Measurements from ENCODE around the gene RBM20. TPM values are rescaled to one million over a fixed set of nuclear protein-coding genes. Genes with fewer than 3 reads are reported as not detected.

The RBM20 gene
- total RNA-seq, 1 donor from 2014 or later: 0.32 TPM

DNA sequence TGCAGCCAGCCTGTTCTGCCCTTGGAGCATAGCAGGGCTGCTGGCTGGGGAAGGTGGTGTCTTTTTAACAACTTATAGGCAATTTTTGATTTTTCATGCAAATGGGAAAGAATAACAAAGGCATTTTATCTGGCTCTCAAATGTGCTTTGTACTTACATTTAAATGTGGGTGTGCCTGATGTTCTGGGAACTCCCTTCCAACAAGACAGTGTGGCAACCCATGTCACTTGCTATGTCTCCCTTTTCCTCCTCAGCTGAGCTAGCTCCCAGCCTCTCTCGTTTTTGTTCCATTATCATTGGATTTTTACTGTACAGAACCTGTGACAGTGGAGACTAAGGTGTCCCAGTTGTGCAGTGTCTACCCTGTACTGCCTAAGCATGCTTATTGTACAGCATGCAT, 134.1 kb downstream of the RBM20 start:
- Histone ChIP-seq H4K20me1 (ENCODE audit: low read depth) (no peaks in the 10 kb centered on the region), H3K27me3 (no peaks in the 10 kb centered on the region), H3K79me2 (ENCODE audit: low read depth) (no peaks in the 10 kb centered on the region), H3K4me1 (no peaks in the 10 kb centered on the region), H3K9me3 (ENCODE audit: low read depth) (no peaks in the 10 kb centered on the region), H3K36me3 (no peaks in the 10 kb centered on the region), H3K9ac (no peak overlapping the region), H3K27ac (no peak overlapping the region), H2AFZ (replicated peaks) (no peak overlapping the region), H3K4me2 (no peak overlapping the region), H3K4me3 (no peak overlapping the region), H3F3A (ENCODE audit: low read depth) (no peaks in the 10 kb centered on the region)
- Mint-ChIP-seq H3K27me3 (ENCODE audit: insufficient read depth, low read depth) (peaks cover 11% of the 10 kb centered on the region), H3K4me3 (no peak overlapping the region), H3K36me3 (no peaks in the 10 kb centered on the region), H3K9me3 (no peaks in the 10 kb centered on the region), H3K4me1 (peaks cover 10% of the 10 kb centered on the region), H3K27ac (no peak overlapping the region)
- no peak for DNase-seq (ENCODE audit: low spot score)
- TF ChIP-seq EZH2 (IDR thresholded peaks at IDR 0.05): no peak
- TF ChIP-seq CTCF (IDR thresholded peaks at IDR 0.05): no peak
- TF ChIP-seq EZH2phosphoT487 (IDR thresholded peaks at IDR 0.05): no peak

DNA sequence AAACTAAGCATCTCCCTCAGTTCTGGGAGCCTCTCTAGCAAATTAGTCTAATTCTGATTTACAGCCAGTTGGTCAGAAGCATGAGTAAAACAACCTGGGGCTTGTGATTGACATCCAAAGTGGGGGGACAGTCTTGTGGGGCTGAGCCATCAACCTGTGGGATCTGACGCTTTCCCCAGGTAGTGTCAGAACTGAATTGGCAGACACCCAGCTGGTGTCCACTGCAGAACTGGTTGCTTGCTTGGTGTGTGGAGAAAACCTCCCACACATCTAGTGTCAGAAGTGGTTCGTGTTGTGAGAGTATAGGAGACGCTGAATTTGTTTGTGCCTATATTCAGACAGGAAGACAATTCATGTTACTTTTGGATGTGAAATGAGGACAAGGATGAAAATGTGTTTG, 135.4 kb downstream of the RBM20 start:
- Histone ChIP-seq H3F3A (ENCODE audit: low read depth) (no peaks in the 10 kb centered on the region), H3K27ac (no peak overlapping the region), H3K9ac (no peak overlapping the region), H3K4me2 (no peak overlapping the region), H2AFZ (replicated peaks) (no peak overlapping the region), H4K20me1 (ENCODE audit: low read depth) (no peaks in the 10 kb centered on the region), H3K79me2 (ENCODE audit: low read depth) (no peaks in the 10 kb centered on the region), H3K27me3 (no peaks in the 10 kb centered on the region), H3K36me3 (no peaks in the 10 kb centered on the region), H3K4me3 (no peak overlapping the region), H3K4me1 (no peaks in the 10 kb centered on the region), H3K9me3 (ENCODE audit: low read depth) (no peaks in the 10 kb centered on the region)
- Mint-ChIP-seq H3K9me3 (no peaks in the 10 kb centered on the region), H3K27ac (no peak overlapping the region), H3K27me3 (ENCODE audit: insufficient read depth, low read depth) (peaks cover 11% of the 10 kb centered on the region), H3K36me3 (no peaks in the 10 kb centered on the region), H3K4me3 (no peak overlapping the region), H3K4me1 (peaks cover 10% of the 10 kb centered on the region)
- no peak for TF ChIP-seq EZH2phosphoT487 (IDR thresholded peaks at IDR 0.05)
- no peak for TF ChIP-seq CTCF (IDR thresholded peaks at IDR 0.05)
- no peak for TF ChIP-seq EZH2 (IDR thresholded peaks at IDR 0.05)
- DNase-seq (ENCODE audit: low spot score): no peak

GRCh38 chr10:110780704-110781103, 136.6 kb downstream of the RBM20 start:
- H3K36me3 ChIP-seq: no peaks in the 10 kb centered on the region
- H3K27ac ChIP-seq: no peak overlapping the region
- H3K4me3 ChIP-seq: no peak overlapping the region
- Mint-ChIP-seq H3K27me3 (ENCODE audit: insufficient read depth, low read depth) (peaks cover 11% of the 10 kb centered on the region), H3K27ac (peak overlapping the region; percentile 39), H3K4me1 (peaks cover 10% of the 10 kb centered on the region), H3K9me3 (no peaks in the 10 kb centered on the region), H3K4me3 (no peak overlapping the region), H3K36me3 (no peaks in the 10 kb centered on the region)
- H3K27me3 ChIP-seq: no peaks in the 10 kb centered on the region
- no peak overlapping the region for H2AFZ ChIP-seq (replicated peaks)
- H4K20me1 ChIP-seq (ENCODE audit: low read depth): no peaks in the 10 kb centered on the region
- no peaks in the 10 kb centered on the region for H3K79me2 ChIP-seq (ENCODE audit: low read depth)
- no peak overlapping the region for H3K4me2 ChIP-seq
- no peak overlapping the region for H3K9ac ChIP-seq
- H3K9me3 ChIP-seq (ENCODE audit: low read depth): no peaks in the 10 kb centered on the region
- H3F3A ChIP-seq (ENCODE audit: low read depth): no peaks in the 10 kb centered on the region
- TF ChIP-seq CTCF (IDR thresholded peaks at IDR 0.05) (no peak), EZH2 (IDR thresholded peaks at IDR 0.05) (no peak)
- no peak for DNase-seq (ENCODE audit: low spot score)
- H3K4me1 ChIP-seq: peaks cover 2% of the 10 kb centered on the region

Data from neural progenitor cell (in vitro differentiated cells).